Stimulated activated naive CD8-positive, alpha-beta T cell treated with anti-CD3 and anti-CD28 coated beads, Interleukin-15, Interleukin-2, amounts not matched to agents 100 U/mL and 50 U/mL, for 24 hours (primary cell): ENCODE data around the gene KCNA2.

Source experiments
- ATAC-seq: fragments of 150-1000 bp; cut with Tn5 transposase; one replicate; pipeline ENCODE4 v1.10.0; 2021
- DNase-seq: peaks from one replicate; pipeline ENCODE4 v3.0.0; 2021

Gene KCNA2

GRCh38 chr1:110566836-110567235 lies 39.3 kb downstream of the KCNA2 start:
- ATAC-seq (no peak), DNase-seq (no peak)

GRCh38 chr1:110565565-110565964 lies 40.6 kb downstream of the KCNA2 start:
- DNase-seq: no peak
- ATAC-seq: no peak

- ATAC-seq: no peak
- DNase-seq: no peak
These were observed 43.1 kb downstream of the KCNA2 start for GRCh38 chr1:110563089-110563488.

GRCh38 chr1:110561596-110561995 lies 44.6 kb downstream of the KCNA2 start:
- no peak for DNase-seq

GRCh38 chr1:110559157-110559556 lies 47.0 kb downstream of the KCNA2 start:
- ATAC-seq: peak; percentile 47

More at GRCh38 chr1:110561596-110561995, 44.6 kb downstream of the KCNA2 start:
- no peak for ATAC-seq

GRCh38 chr1:110557481-110557880 lies 48.7 kb downstream of the KCNA2 start:
- DNase-seq: no peak
- ATAC-seq: no peak

More at GRCh38 chr1:110559157-110559556, 47.0 kb downstream of the KCNA2 start:
- no peak for DNase-seq

GRCh38 chr1:110556471-110556807 lies 49.7 kb downstream of the KCNA2 start:
- DNase-seq (no peak), ATAC-seq (no peak)

DNA sequence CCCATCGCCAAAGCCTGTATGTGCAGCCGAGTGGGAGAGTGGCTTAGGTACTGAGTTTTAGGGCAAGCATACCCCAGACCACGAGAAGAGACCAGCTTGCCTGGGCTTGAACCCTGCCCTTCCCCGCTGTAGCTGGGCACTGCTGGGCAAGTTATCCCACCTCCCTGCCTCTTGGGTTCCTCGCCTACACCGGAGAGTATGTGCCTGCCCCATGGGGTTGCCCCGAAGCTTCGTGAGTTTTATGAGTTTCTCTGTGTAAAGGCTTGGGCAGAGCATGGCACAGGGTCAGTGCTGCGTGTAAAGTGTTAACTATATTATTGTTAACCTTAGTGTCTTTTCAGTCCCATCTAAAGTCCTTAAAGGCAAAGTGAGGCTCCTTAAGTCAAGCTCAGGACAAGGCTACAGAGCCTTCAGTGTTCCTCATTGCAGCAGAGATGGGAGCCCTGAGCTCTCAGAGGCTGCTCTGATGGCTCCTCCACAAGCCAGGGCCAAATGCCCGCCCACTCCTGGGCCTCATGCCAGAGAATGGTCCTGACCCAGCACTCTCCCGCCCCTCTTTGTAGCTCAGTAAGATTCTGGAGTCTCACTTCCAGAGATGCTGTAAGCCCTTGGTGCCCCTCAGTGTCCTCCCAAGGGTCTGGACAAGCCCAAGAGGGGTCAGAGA lies 50.2 kb downstream of the KCNA2 start:
- no peak for DNase-seq
- ATAC-seq: no peak

DNA sequence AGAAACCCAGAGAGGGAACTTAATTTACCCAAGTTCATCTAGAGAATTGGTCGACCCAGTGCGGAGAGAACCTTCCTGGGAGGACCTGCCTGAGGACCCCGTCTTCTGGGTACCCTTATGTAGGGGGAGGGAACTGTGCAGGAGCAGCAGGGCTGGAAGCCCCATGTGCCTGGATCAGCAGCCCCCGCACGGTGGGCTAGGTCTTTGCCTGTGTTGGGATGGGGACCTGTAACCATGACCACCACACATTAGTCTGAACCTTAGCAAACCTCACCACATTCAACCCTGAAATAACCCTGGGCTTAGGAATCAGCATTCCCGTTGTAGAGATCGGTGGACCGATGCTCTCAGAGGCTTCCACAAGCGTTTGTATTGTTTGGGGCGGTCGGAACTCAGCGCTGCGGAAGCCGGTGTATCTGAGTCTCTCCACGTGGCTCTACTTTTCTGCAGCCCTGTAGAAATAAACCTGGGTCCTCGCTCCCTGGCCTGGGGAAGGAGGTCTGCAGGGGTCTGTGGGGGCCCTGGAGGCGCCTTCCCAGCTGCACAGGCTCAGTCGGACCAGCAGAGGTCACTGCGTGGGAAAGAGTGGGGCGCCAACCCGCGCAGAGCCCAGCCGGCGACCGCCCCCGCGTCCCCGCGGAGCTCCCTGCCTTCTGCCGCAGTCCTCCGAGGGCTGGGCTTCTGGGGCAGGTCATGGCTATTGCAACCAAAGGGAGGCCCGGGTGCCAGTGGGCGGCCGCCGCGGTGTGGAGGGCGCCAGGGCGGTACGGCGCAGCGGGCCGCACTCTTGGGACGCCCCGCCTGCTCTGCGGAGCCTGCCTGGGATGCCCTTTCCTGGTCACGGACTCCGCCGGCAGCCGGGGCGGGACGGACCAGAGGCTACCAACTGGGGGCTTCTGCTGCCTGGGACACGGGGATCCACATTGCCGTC lies 51.0 kb downstream of the KCNA2 start:
- ATAC-seq (peak; percentile 78), DNase-seq (peak; percentile 66)

GRCh38 chr1:110551278-110551809 lies 54.8 kb downstream of the KCNA2 start:
- no peak for DNase-seq
- ATAC-seq: no peak

DNA sequence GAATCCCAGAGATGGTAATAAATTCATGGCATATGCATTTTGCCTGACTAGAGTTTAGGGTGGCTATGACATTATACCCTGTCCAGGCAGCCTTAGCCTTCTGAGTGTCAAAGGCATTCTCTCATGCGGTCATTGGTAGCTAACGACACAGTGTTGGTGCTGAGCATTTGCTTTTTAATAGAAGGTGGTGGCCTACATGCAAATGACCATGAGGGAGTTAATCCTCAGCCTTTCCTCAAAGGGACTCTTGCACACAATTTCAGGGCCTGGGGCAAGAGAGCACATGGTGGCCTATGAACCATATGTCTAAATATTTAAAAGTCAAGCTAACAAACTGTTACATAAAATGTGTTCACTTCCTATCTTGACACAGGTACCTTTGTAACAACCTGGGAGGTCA lies 56.3 kb downstream of the KCNA2 start:
- no peak for DNase-seq

DNA sequence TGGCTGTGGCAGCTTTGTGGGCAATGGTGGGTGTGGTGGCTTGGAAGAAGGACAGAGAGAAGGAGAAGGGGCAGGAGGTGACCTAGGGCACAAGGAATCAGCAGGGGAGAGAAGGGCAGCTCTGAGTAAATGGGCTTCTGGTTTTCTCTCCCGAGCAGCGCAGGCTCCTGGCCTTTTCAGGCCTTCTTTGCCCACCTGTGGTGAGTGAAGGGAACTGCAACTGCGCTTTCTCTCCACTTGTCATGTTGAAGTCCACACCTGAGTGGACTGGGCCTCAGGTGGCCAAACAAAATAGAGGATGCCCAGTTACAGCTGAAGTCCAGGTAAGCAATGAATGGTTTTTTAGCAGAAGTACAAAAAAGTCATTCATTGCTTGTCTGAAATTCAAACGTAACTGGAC lies 57.8 kb downstream of the KCNA2 start:
- ATAC-seq: no peak
- no peak for DNase-seq

More for the DNA sequence above, 56.3 kb downstream of the KCNA2 start:
- no peak for ATAC-seq

GRCh38 chr1:110547017-110547416 lies 59.1 kb downstream of the KCNA2 start:
- DNase-seq (no peak), ATAC-seq (no peak)

DNA sequence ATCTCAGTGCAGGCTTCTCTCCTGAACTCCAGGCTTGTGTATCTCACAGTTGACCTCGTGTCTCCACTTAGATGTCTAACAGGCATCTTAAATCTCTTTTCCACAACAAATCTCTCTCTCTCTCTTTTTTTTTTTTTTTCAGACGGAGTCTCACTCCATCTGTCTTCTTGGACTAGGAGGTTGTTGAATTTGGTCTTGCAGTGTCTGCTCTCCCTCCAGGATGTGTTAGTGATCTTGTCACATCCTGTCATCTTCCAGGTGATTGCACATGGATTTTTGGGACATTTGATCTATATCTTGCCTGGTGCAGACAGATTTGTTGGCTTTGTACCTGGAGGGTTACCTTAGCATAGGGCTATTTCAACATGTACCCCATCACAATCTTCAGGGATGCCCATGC lies 60.7 kb downstream of the KCNA2 start:
- DNase-seq: no peak
- ATAC-seq: no peak

- no peak for ATAC-seq
- DNase-seq: no peak
These were observed 61.4 kb downstream of the KCNA2 start for GRCh38 chr1:110544753-110545152.
